ENCODE measurements around the gene OSBPL1A.

The OSBPL1A gene

GRCh38 chr18:24176727-24177416 lies 220.8 kb downstream of the OSBPL1A start:
- DNase-seq: peak; percentile 54 to 71 (median 67)
- no peaks in the 10 kb centered on the region for H3K9me3 ChIP-seq (ENCODE audit: control extremely low read depth in 1 of 5, control insufficient read depth in 4 of 5, insufficient read depth in 2 of 5, low read depth in 1 of 5, low read length in 4 of 5)
- H3K27ac ChIP-seq (ENCODE audit: insufficient read depth in 1 of 2, low read depth in 1 of 2, low read length in 2 of 2, poor library complexity in 1 of 2, severe bottlenecking in 2 of 2): no peak overlapping the region
- H3K4me1 ChIP-seq (ENCODE audit: control extremely low read depth in 1 of 4, control insufficient read depth in 4 of 4, insufficient read depth in 4 of 4, low read length in 3 of 4): peaks cover 0 to 2% (median 0%) of the 10 kb centered on the region in 4 experiments
- H3K4me3 ChIP-seq (ENCODE audit: control insufficient read depth in 1 of 7, extremely low read depth in 1 of 7, insufficient read depth in 4 of 7, low read depth in 2 of 7, low read length in 6 of 7): no peak overlapping the region
- peaks cover 8 to 27% (median 11%) of the 10 kb centered on the region in 4 experiments for H3K36me3 ChIP-seq (ENCODE audit: control insufficient read depth in 4 of 4, insufficient read depth in 4 of 4, low read length in 3 of 4)
- CTCF ChIA-PET: interaction anchor here (0.7 to 2.5 kb wide), 10 partner anchors 12 to 312 kb away, joined by 3 to 19 read pairs (median 4); partner anchors contain the start of gene CABYR
- 89% methylated on average over 6 of the region's 7 CpGs for WGBS (ENCODE audit: insufficient coverage)
- no peaks in the 10 kb centered on the region for H3K27me3 ChIP-seq (replicated peaks in 2 of 5; ENCODE audit: control insufficient read depth in 4 of 5, insufficient read depth in 5 of 5, low read length in 4 of 5)
- POLR2A ChIA-PET: interaction anchor here (1.1 kb wide), 1 partner anchor 15 kb away, joined by 3 read pairs; no protein-coding TSS in a partner anchor

- Histone ChIP-seq H3K36me3 (ENCODE audit: control insufficient read depth in 4 of 4, insufficient read depth in 4 of 4, low read length in 3 of 4) (peaks cover 13 to 19% (median 14%) of the 10 kb centered on the region in 4 experiments), H3K4me3 (ENCODE audit: control insufficient read depth in 1 of 7, extremely low read depth in 1 of 7, insufficient read depth in 4 of 7, low read depth in 2 of 7, low read length in 6 of 7) (no peak overlapping the region), H3K27me3 (replicated peaks in 2 of 5; ENCODE audit: control insufficient read depth in 4 of 5, insufficient read depth in 5 of 5, low read length in 4 of 5) (no peaks in the 10 kb centered on the region), H3K9me3 (ENCODE audit: control extremely low read depth in 1 of 5, control insufficient read depth in 4 of 5, insufficient read depth in 2 of 5, low read depth in 1 of 5, low read length in 4 of 5) (no peaks in the 10 kb centered on the region), H3K27ac (ENCODE audit: insufficient read depth in 1 of 2, low read depth in 1 of 2, low read length in 2 of 2, poor library complexity in 1 of 2, severe bottlenecking in 2 of 2) (no peak overlapping the region), H3K4me1 (ENCODE audit: control extremely low read depth in 1 of 4, control insufficient read depth in 4 of 4, insufficient read depth in 4 of 4, low read length in 3 of 4) (peaks cover 0 to 2% (median 0%) of the 10 kb centered on the region in 4 experiments)
- 92% methylated on average over 2 of the region's 3 CpGs for WGBS (ENCODE audit: insufficient coverage)
- CTCF ChIA-PET: no interaction called here
- POLR2A ChIA-PET: no interaction called here
- no peak for DNase-seq
These were observed 223.6 kb downstream of the OSBPL1A start for GRCh38 chr18:24173997-24174396.

- Histone ChIP-seq H3K36me3 (ENCODE audit: control insufficient read depth in 4 of 4, insufficient read depth in 4 of 4, low read length in 3 of 4) (peaks cover 13 to 37% (median 21%) of the 10 kb centered on the region in 4 experiments), H3K27me3 (replicated peaks in 2 of 5; ENCODE audit: control insufficient read depth in 4 of 5, insufficient read depth in 5 of 5, low read length in 4 of 5) (no peaks in the 10 kb centered on the region), H3K27ac (ENCODE audit: insufficient read depth in 1 of 2, low read depth in 1 of 2, low read length in 2 of 2, poor library complexity in 1 of 2, severe bottlenecking in 2 of 2) (no peak overlapping the region), H3K4me1 (ENCODE audit: control extremely low read depth in 1 of 4, control insufficient read depth in 4 of 4, insufficient read depth in 4 of 4, low read length in 3 of 4) (no peaks in the 10 kb centered on the region), H3K9me3 (ENCODE audit: control extremely low read depth in 1 of 5, control insufficient read depth in 4 of 5, insufficient read depth in 2 of 5, low read depth in 1 of 5, low read length in 4 of 5) (no peaks in the 10 kb centered on the region), H3K4me3 (ENCODE audit: control insufficient read depth in 1 of 7, extremely low read depth in 1 of 7, insufficient read depth in 4 of 7, low read depth in 2 of 7, low read length in 6 of 7) (no peak overlapping the region)
- no peak for DNase-seq
- ChIA-PET CTCF (no interaction called here), POLR2A (no interaction called here)
- 97% methylated on average over 7 of the region's 8 CpGs for WGBS (ENCODE audit: insufficient coverage)
These were observed 227.3 kb downstream of the OSBPL1A start for GRCh38 chr18:24170360-24170759.

- H3K36me3 ChIP-seq (ENCODE audit: control insufficient read depth in 4 of 4, insufficient read depth in 4 of 4, low read length in 3 of 4): peaks cover 10 to 39% (median 26%) of the 10 kb centered on the region in 4 experiments
- H3K27ac ChIP-seq (ENCODE audit: insufficient read depth in 1 of 2, low read depth in 1 of 2, low read length in 2 of 2, poor library complexity in 1 of 2, severe bottlenecking in 2 of 2): no peak overlapping the region
- no peaks in the 10 kb centered on the region for H3K27me3 ChIP-seq (replicated peaks in 2 of 5; ENCODE audit: control insufficient read depth in 4 of 5, insufficient read depth in 5 of 5, low read length in 4 of 5)
- CTCF ChIA-PET: no interaction called here
- POLR2A ChIA-PET: no interaction called here
- no peaks in the 10 kb centered on the region for H3K9me3 ChIP-seq (ENCODE audit: control extremely low read depth in 1 of 5, control insufficient read depth in 4 of 5, insufficient read depth in 2 of 5, low read depth in 1 of 5, low read length in 4 of 5)
- H3K4me1 ChIP-seq (ENCODE audit: control extremely low read depth in 1 of 4, control insufficient read depth in 4 of 4, insufficient read depth in 4 of 4, low read length in 3 of 4): no peaks in the 10 kb centered on the region
- H3K4me3 ChIP-seq (ENCODE audit: control insufficient read depth in 1 of 7, extremely low read depth in 1 of 7, insufficient read depth in 4 of 7, low read depth in 2 of 7, low read length in 6 of 7): no peak overlapping the region
- no peak for DNase-seq
- 91% methylated on average over 4 of the region's 7 CpGs for WGBS (ENCODE audit: insufficient coverage)
These were observed 229.1 kb downstream of the OSBPL1A start for GRCh38 chr18:24168496-24168895.

- WGBS (ENCODE audit: insufficient coverage): no CpG with 5 or more reads among the region's 2 CpGs
- no peaks in the 10 kb centered on the region for H3K27me3 ChIP-seq (replicated peaks in 2 of 5; ENCODE audit: control insufficient read depth in 4 of 5, insufficient read depth in 5 of 5, low read length in 4 of 5)
- DNase-seq: no peak
- H3K4me1 ChIP-seq (ENCODE audit: control extremely low read depth in 1 of 4, control insufficient read depth in 4 of 4, insufficient read depth in 4 of 4, low read length in 3 of 4): no peaks in the 10 kb centered on the region
- peaks cover 4 to 35% (median 23%) of the 10 kb centered on the region in 4 experiments for H3K36me3 ChIP-seq (ENCODE audit: control insufficient read depth in 4 of 4, insufficient read depth in 4 of 4, low read length in 3 of 4)
- ChIA-PET POLR2A (no interaction called here), CTCF (no interaction called here)
- H3K27ac ChIP-seq (ENCODE audit: insufficient read depth in 1 of 2, low read depth in 1 of 2, low read length in 2 of 2, poor library complexity in 1 of 2, severe bottlenecking in 2 of 2): no peak overlapping the region
- H3K4me3 ChIP-seq (ENCODE audit: control insufficient read depth in 1 of 7, extremely low read depth in 1 of 7, insufficient read depth in 4 of 7, low read depth in 2 of 7, low read length in 6 of 7): no peak overlapping the region
- no peaks in the 10 kb centered on the region for H3K9me3 ChIP-seq (ENCODE audit: control extremely low read depth in 1 of 5, control insufficient read depth in 4 of 5, insufficient read depth in 2 of 5, low read depth in 1 of 5, low read length in 4 of 5)
These were observed 236.3 kb downstream of the OSBPL1A start for GRCh38 chr18:24161304-24161703.

- Histone ChIP-seq H3K36me3 (ENCODE audit: control insufficient read depth in 4 of 4, insufficient read depth in 4 of 4, low read length in 3 of 4) (peaks cover 4 to 40% (median 23%) of the 10 kb centered on the region in 4 experiments), H3K4me1 (ENCODE audit: control extremely low read depth in 1 of 4, control insufficient read depth in 4 of 4, insufficient read depth in 4 of 4, low read length in 3 of 4) (no peaks in the 10 kb centered on the region), H3K9me3 (ENCODE audit: control extremely low read depth in 1 of 5, control insufficient read depth in 4 of 5, insufficient read depth in 2 of 5, low read depth in 1 of 5, low read length in 4 of 5) (no peaks in the 10 kb centered on the region), H3K27ac (ENCODE audit: insufficient read depth in 1 of 2, low read depth in 1 of 2, low read length in 2 of 2, poor library complexity in 1 of 2, severe bottlenecking in 2 of 2) (no peak overlapping the region), H3K27me3 (replicated peaks in 2 of 5; ENCODE audit: control insufficient read depth in 4 of 5, insufficient read depth in 5 of 5, low read length in 4 of 5) (no peaks in the 10 kb centered on the region), H3K4me3 (ENCODE audit: control insufficient read depth in 1 of 7, extremely low read depth in 1 of 7, insufficient read depth in 4 of 7, low read depth in 2 of 7, low read length in 6 of 7) (no peak overlapping the region)
- ChIA-PET CTCF (no interaction called here), POLR2A (no interaction called here)
- no CpG with 5 or more reads among the region's 5 CpGs for WGBS (ENCODE audit: insufficient coverage)
- peak in 1 of 3 donors; percentile 10 for DNase-seq
These were observed 237.5 kb downstream of the OSBPL1A start for GRCh38 chr18:24160086-24160485.

- ChIA-PET POLR2A (no interaction called here), CTCF (no interaction called here)
- Histone ChIP-seq H3K36me3 (ENCODE audit: control insufficient read depth in 4 of 4, insufficient read depth in 4 of 4, low read length in 3 of 4) (peaks cover 4 to 29% (median 13%) of the 10 kb centered on the region in 4 experiments), H3K27ac (ENCODE audit: insufficient read depth in 1 of 2, low read depth in 1 of 2, low read length in 2 of 2, poor library complexity in 1 of 2, severe bottlenecking in 2 of 2) (no peak overlapping the region), H3K4me3 (ENCODE audit: control insufficient read depth in 1 of 7, extremely low read depth in 1 of 7, insufficient read depth in 4 of 7, low read depth in 2 of 7, low read length in 6 of 7) (no peak overlapping the region), H3K4me1 (ENCODE audit: control extremely low read depth in 1 of 4, control insufficient read depth in 4 of 4, insufficient read depth in 4 of 4, low read length in 3 of 4) (no peaks in the 10 kb centered on the region), H3K9me3 (ENCODE audit: control extremely low read depth in 1 of 5, control insufficient read depth in 4 of 5, insufficient read depth in 2 of 5, low read depth in 1 of 5, low read length in 4 of 5) (no peaks in the 10 kb centered on the region), H3K27me3 (replicated peaks in 2 of 5; ENCODE audit: control insufficient read depth in 4 of 5, insufficient read depth in 5 of 5, low read length in 4 of 5) (no peaks in the 10 kb centered on the region)
- WGBS (ENCODE audit: insufficient coverage): 95% methylated on average over 3 of the region's 3 CpGs
- DNase-seq: no peak
These were observed 239.8 kb downstream of the OSBPL1A start for GRCh38 chr18:24157855-24158254.
